GM18870 (cell line): Measurements from ENCODE around the gene ICAM3.
A peak's percentile ranks its signal among the peaks of the same experiment; 100 is the strongest.
"Not testable (repeated sequence)": the region's sequence is repeated elsewhere in the genome, so short reads cannot be mapped to it uniquely, and the experiment has no call there.

Experiments
- ATAC-seq: cut with Tn5 transposase; IDR thresholded peaks from one replicate; pipeline ENCODE4 v1.9.1; 2021; ENCODE audit warnings: moderate library complexity; ENCODE audit not compliant: unreplicated experiment

ICAM3 gene

DNA sequence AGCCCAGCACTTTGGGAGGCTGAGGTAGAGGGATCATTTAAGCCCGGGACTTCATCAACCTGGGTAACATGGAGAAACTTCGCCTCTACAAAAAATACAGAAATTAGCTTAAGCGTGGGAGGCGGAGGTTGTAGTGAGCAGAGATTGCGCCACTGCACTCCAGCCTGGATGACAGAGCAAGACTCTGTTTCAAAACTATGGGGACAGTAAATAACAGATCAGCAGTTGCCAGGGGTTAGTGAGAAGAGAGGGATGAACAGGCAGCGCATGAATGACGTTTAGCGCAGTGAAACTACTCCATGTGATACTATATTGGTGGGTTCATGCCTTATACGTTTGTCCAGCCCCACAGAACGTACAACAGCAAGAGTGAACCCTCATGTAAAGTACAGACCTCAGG, 7.1 kb upstream of the ICAM3 start:
- ATAC-seq, result no peak

DNA sequence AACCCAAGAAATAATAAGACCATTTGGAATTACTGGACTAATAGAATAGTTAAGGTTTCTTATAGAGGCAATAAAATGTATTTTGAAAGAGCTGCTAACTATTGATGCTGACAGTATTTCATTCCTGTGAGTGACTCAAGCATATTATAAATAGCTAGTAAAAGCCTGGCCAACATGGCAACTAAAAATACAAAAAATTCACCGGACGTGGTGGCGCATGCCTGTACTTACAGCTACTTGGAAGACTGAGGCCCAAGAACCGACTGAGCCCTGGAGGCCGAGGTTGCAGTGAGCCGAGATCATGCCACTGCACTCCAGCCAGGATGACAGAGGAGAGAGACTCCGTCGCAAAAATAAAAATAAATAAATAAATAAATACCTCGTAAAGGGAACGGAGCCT, 5.4 kb upstream of the ICAM3 start:
- ATAC-seq, result no peak

DNA sequence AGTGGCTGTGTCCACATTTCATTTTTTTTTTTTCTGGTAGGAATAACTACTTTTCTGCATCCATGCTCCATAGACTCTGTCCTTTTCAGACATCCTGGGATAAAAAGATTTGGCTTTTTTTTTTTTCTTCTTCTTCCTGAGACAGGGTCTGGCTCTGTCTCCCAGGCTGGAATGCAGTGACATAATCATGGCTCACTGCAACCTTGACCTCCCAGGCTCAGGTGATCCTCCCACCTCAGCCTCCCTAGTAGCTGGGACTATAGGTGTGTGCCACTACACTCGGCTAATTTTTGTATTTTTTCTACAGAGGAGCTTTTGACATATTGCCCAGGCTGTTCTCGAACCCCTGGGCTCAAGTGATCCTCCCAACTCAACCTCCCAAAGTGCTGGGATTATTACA, 4.1 kb upstream of the ICAM3 start:
- no peak for ATAC-seq

- ATAC-seq, result no peak
These were observed 553 bp upstream of the ICAM3 start for GRCh38 chr19:10339977-10340376.

DNA sequence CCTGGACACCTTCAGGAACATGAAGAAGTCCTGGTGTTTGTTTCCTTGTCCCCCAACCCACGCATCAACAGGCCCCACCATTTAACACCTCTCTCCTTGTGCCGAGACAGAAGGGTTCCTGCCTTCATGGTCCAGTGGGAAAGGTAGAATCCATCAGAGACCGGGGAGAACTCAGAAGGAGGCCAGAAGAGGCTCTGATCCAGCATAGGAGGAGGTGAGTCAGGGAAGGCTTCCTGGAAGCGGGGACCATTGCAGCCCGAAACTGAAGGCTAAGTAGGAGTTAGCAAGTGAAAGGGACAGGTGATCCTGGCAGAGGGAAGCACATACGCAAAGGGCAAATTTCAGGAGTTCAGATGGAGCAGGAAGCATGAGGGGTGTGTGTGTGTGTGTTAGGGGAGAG, 484 bp downstream of the ICAM3 start:
- no peak for ATAC-seq

DNA sequence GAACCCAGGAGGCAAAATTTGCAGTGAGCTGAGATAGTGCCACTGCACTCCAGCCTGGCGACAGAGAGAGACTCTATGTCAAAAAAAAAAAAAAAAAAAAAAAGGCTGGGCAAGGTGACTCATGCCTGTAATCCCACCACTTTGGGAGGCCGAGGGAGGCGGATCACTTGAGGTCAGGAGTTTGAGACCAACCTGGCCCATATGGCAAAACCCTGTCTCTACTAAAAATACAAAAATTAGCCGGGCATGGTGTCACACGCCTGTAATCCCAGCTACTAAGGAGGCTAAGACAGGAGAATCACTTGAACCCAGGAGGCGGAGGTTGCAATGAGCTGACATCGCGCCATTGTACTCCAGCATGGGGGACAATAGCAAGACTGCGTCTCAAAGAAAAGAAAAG, 2.7 kb downstream of the ICAM3 start:
- not testable (repeated sequence) for ATAC-seq

DNA sequence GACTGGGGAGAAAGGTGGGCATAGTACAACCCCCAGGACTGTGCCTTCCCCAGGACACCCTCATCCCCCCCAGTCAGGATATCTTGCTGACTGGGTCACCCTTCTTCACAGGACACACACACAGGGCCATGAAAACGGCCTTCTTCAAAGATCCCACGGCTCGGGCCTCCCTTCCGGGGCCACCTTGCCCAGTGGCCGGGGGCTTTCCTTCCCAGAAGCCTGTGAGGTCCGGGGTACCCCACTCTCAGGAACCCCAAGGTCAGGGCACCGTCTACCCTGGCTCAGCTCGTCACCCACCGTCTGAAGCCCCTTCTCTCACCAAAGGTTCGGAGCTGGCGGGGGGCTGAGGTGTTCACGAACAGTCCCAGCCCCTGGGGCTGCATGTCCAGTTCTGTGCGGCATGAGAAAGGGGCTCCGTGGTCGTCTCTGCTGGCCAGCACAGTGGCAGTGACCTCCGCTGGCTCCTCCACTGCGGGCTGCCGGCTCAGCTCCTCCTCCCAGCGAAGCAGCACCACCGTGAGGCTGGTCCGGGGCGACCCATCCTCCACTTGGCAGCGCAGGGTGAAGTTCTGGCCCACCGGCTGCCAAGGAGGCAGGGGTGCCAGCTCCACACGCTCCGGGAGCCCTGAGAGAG, 4.0 kb downstream of the ICAM3 start:
- ATAC-seq, result no peak

GRCh38 chr19:10334588-10335351, 4.7 kb downstream of the ICAM3 start:
- no peak for ATAC-seq

DNA sequence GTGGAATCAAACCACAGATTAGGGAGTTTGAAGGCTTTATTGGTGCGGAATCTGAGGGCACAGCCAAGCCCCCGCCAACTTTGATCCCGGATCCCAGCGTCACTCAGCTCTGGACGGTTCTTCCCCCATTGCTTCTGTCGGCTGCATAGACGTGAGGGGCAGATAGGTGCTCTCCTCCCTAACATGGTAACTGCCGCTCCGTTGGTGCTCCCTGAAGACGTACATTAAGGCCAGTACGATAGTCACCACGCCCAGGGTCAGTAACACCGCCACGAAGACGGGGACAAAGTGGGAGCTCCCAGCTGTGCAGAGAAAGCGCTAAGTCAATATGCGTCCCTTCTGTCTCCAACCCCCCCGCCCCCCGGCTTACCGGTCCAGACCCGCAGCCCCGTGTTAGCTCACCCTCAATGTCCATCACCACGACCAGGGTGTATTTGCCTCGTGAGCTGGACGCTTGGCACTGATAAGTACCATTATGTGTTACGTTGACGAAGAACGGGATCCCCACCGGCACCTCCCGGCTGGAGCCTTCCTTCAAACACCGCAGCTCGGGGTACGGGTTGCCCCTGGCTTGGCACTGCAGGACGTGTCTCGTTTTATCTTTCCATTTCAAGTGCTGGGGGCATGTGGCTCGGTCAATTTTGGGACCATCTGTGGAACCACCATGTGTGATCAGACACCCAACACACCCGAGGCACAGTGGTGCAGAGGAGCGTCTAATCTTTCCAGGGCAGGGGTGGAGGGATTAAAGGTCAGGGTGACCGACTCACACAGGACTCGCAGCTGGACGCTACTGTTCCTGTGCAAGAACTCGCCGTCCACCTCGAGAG, 5.5 kb downstream of the ICAM3 start:
- no peak for ATAC-seq

DNA sequence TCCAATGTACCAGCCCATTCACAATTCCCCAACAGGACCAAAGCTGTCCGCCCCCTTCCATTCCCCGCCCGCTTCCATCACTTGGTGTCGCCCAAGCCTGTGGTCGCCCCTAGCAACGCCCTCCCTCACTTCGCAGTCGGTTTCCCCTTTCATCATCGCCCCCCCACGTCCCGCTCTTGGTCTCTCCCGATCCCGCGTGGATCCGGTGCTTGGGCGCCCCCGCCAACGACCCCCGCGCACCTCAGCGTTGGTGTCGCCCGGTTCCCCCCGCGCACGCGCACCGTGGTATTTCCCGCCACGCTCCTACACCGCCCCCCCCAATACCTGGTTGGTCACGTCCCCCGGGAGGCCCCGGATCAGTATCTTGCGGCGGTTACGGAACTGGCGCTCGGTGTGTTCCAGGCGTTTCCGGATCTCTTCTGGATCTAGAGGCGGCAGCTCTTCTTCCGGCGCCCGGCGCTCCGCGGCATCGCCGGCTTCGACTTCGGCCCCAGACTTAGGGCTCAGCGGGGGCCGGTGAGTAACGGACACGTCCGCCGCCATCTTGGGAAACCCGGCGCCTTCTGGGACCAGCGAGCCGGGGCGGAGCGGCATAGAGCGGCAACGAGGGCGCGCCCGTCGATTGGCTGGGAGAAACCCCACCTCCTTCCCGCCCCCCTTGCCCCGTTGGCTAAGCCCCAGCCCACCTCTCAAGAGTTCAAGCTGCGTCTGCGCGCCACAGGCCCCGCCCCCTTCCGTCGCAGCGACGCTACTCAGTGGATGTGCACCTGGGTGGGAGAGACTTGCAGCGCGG, 6.3 kb downstream of the ICAM3 start, which contains the start of gene RAVER1:
RAVER1 (minus strand) TSS at position 565 of the 793 bp plus-strand sequence; CDS start at position 543, 22 bp downstream.
- ATAC-seq, result peak; percentile 62

DNA sequence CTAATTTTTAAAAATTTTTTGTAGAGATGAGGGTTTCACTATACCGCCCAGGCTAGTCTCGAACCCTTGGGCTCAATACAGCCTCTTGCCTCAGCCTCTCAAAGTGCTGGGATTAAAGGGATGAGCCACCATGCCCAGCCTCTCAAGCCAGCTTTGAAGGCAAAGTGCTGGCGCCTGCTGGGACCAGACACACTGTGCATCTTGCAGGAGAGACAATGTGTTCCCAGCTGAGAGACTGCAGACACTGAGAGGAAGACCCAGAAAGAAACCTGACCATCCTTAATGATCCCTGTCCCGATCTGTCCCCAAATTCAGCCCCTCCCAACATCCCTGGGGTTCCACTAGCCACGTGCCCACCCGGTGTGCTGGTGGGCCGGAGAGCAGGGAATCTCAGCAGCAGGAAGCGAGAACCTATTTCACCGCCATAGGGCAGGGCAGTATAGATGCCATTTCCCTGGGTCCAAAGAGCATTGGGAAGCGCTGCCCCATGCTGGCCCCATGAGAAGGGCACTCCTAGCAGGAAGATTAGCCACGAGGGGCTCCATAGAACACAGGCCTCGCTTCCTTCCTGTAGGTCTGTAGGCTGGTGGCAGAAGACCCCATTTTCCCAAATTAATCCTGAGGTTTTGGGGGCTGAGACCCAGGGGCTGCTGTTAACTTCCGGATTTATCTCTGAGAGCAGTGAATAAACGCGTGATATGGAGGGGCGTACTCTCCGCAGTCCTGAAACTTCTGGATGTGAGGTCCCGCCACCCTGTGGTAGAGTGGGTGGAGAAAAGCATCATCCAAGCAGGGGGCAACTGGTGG, 7.1 kb downstream of the ICAM3 start:
- ATAC-seq, result no peak

DNA sequence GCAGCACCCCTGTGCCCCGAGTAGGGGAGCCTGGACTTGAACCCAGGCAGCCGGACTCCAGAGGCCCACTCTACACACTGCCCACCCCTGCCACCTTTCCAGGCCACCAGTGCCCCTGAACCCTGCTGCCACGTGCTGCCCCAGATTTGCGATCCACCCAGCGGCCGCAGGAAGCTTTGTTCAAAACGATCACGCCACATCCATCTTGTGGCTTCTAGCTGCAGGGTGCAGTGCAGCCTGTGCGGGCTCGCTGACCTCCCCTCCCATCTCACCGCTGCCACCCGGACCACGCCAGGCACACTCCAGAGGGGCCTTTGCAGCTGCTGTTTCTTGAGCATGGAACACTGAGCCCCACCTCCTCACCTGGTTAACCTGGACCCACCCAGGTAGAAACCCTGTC, 9.9 kb downstream of the ICAM3 start:
- ATAC-seq, result no peak

DNA sequence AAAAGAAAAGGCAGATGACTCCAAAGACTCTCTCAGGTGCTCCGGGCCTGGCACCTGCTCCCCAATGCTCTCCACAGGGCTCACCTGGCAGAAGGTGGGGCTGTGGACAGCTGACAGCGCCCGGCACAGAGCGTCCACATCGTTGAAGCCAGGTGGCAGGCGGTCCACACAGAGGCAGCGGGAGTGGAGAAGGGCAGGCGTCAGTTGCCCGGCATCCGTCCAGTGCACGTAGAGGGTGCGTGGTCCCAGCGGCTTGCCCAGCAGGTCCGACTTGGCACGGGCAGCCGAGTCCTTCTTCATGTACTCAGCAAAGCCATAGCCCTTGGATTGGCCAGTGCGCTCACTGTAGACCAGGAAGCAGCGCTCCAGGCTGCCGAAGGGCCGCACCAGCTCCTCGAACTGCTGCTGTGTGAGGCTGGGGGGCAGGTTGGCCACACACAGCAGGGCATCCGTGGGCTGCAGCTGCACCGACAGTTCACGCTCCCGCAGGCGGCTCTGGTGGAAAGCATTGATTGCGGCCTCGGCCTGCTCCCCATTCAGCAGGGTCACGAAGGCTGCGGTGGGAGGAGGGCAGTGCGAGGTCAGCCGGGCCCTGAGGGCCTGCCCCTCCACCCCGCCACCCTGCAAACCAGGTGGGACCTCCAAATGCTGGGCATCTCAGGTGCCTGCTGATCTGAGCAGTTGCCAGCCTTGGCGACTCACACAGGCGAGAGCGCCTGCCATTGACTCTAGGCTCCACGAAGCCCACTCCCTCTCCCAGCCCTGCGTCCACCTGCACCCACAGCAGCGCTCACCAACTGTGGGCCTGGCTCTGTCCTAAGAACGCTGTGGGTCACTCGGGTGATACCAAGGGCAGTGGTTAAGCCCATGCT, 10.6 kb downstream of the ICAM3 start:
- no peak for ATAC-seq

- ATAC-seq, result no peak
These were observed 11.6 kb downstream of the ICAM3 start for GRCh38 chr19:10327793-10328192.

GRCh38 chr19:10325732-10326131, 13.7 kb downstream of the ICAM3 start:
- no peak for ATAC-seq

DNA sequence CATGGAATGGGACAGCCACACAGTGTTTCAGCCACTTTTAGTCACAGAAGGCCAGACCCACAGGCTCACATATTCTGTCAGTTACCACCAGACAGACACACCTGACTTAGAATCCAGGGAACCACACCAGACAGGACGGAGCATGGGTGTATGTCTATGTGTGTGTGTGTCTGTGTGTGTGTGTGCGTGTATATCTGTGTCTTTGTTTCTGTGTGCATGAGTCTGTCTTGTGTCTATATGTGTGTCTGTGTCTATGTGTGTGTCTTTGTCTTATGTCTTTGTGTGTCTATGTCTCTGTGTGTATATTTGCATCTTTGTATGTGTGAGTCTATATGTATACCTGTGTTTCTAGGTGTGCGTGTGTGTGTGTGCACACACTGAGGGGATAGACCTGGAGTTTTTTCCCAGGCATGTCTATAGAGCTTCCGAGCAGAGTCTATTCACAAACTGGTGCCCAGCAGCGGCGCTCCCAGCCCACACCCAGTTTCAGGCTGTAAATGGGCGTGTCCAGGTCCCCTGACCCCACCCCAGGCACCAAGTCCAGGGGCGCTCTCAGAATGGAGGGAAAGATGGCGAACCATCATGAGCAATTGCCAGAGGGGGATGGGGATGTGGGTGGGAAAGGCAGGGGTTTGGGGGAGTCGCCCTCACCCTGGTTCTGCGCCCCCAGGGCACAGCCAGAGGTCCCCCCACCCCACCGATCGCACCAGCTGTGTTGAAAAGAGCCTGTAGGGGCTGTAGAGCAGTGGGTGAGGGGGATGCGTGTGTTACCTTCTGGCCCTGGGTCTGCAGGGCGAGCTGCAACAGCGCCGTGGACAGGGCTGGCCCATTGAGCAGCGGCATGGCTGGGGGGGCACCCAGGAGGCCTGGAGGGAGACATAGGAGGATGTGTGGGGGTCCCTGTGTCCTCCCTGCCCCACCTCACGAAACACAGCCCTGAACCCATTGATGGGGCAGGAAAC, 17.3 kb downstream of the ICAM3 start:
- ATAC-seq, result no peak

- ATAC-seq, result no peak
These were observed 18.0 kb downstream of the ICAM3 start for GRCh38 chr19:10321417-10321797.
